BLaER1 treated with 17β-estradiol and CSF1 and Interleukin-3, amounts not matched to agents 10 nM and 100 nM (cell line): ENCODE data around the gene NOP14.
"Not testable (repeated sequence)": the region's sequence is repeated elsewhere in the genome, so short reads cannot be mapped to it uniquely, and the experiment has no call there.

Experiments
- H3K27ac ChIP-seq, 11 experiments: shearing (Covaris generic); formaldehyde crosslinking; 2 replicates each; pipeline ENCODE4 v1.8.1; 2022
- H3K27me3 ChIP-seq, 11 experiments: shearing (Covaris generic); formaldehyde crosslinking; 2 replicates each; pipeline ENCODE4 v1.8.1; 2022
- H3K36me3 ChIP-seq, 11 experiments: shearing (Covaris generic); formaldehyde crosslinking; 2 replicates each; pipeline ENCODE4 v1.8.1; 2022
- H3K4me1 ChIP-seq, 10 experiments: shearing (Covaris generic); formaldehyde crosslinking; 2 replicates each; pipeline ENCODE4 v1.8.1; 2022
- H3K4me2 ChIP-seq, 11 experiments: shearing (Covaris generic); formaldehyde crosslinking; 2 replicates each; pipeline ENCODE4 v1.8.1; 2022
- H3K4me3 ChIP-seq, 10 experiments: shearing (Covaris generic); formaldehyde crosslinking; 2 replicates each; pipeline ENCODE4 v1.8.1; 2022
- H3K9ac ChIP-seq, 11 experiments: shearing (Covaris generic); formaldehyde crosslinking; 2 replicates each; pipeline ENCODE4 v1.8.1; 2022
- H3K9me3 ChIP-seq, 11 experiments: shearing (Covaris generic); formaldehyde crosslinking; replicated peaks in 1 of 11; 2 replicates each; pipeline ENCODE4 v1.8.1; 2022
- H4K20me1 ChIP-seq, 11 experiments: shearing (Covaris generic); formaldehyde crosslinking; 2 replicates each; pipeline ENCODE4 v1.8.1; 2022
- Cebpa-rat ChIP-seq, 11 experiments: shearing (Covaris generic); IDR thresholded peaks; 2 replicates each; pipeline ENCODE4 v1.8.1; 2022

NOP14 gene

GRCh38 chr4:2963966-2964471 is 813 bp upstream of the NOP14 start:
- Histone ChIP-seq H3K27ac (peak overlapping the region; percentile 42 to 99 (median 93); a peak in 21 of 22 replicates), H3K9me3 (no peaks in the 10 kb centered on the region), H3K4me1 (peaks cover 23 to 28% (median 25%) of the 10 kb centered on the region in 10 experiments), H4K20me1 (peaks cover 20 to 38% (median 31%) of the 10 kb centered on the region in 11 experiments; a peak in 21 of 22 replicates), H3K27me3 (no peaks in the 10 kb centered on the region), H3K4me2 (peak overlapping the region; percentile 90 to 99 (median 96)), H3K4me3 (peak overlapping the region; percentile 70 to 93 (median 78)), H3K9ac (peak overlapping the region; percentile 86 to 99 (median 94)), H3K36me3 (peaks cover 0 to 18% (median 12%) of the 10 kb centered on the region in 11 experiments; a peak in 18 of 22 replicates)
- TF ChIP-seq Cebpa-rat (IDR thresholded peaks at IDR 0.05): no peak

- H3K4me1 ChIP-seq: peaks cover 23 to 28% (median 25%) of the 10 kb centered on the region in 10 experiments
- H3K4me2 ChIP-seq: peak overlapping the region; percentile 88 to 96 (median 94)
- peak overlapping the region; percentile 86 to 99 (median 94) for H3K9ac ChIP-seq
- peak overlapping the region; percentile 85 to 99 (median 93) for H3K27ac ChIP-seq
- no peak for TF ChIP-seq Cebpa-rat (IDR thresholded peaks at IDR 0.05)
- peaks cover 12 to 31% (median 26%) of the 10 kb centered on the region in 11 experiments for H3K36me3 ChIP-seq
- H3K27me3 ChIP-seq: no peaks in the 10 kb centered on the region
- H3K9me3 ChIP-seq: no peaks in the 10 kb centered on the region
- H3K4me3 ChIP-seq: peak overlapping the region; percentile 70 to 93 (median 78)
- peaks cover 32 to 52% (median 44%) of the 10 kb centered on the region in 11 experiments; a peak in 21 of 22 replicates for H4K20me1 ChIP-seq
Measured at GRCh38 chr4:2962614-2963174, 512 bp downstream of the NOP14 start.

GRCh38 chr4:2961811-2962441 is 1.3 kb downstream of the NOP14 start:
- Histone ChIP-seq H3K4me2 (peak overlapping the region; percentile 88 to 96 (median 94)), H3K27me3 (no peaks in the 10 kb centered on the region), H3K9me3 (no peaks in the 10 kb centered on the region), H3K4me1 (peaks cover 23 to 28% (median 25%) of the 10 kb centered on the region in 10 experiments), H3K36me3 (peaks cover 20 to 39% (median 33%) of the 10 kb centered on the region in 11 experiments), H3K9ac (peak overlapping the region; percentile 86 to 99 (median 94)), H3K27ac (peak overlapping the region in 9 of 11 experiments; percentile 85 to 99 (median 94); a peak in 17 of 22 replicates), H4K20me1 (peaks cover 38 to 59% (median 52%) of the 10 kb centered on the region in 11 experiments; a peak in 21 of 22 replicates), H3K4me3 (peak overlapping the region; percentile 70 to 93 (median 78))
- no peak for TF ChIP-seq Cebpa-rat (IDR thresholded peaks at IDR 0.05)

- Histone ChIP-seq H4K20me1 (peaks cover 38 to 64% (median 57%) of the 10 kb centered on the region in 11 experiments; a peak in 21 of 22 replicates), H3K9ac (peak overlapping the region; percentile 86 to 99 (median 94)), H3K4me3 (peak overlapping the region; percentile 70 to 93 (median 78)), H3K36me3 (peaks cover 25 to 44% (median 38%) of the 10 kb centered on the region in 11 experiments), H3K27me3 (no peaks in the 10 kb centered on the region), H3K27ac (peak overlapping the region in 5 of 11 experiments; percentile 91 to 99 (median 94); a peak in 4 of 22 replicates), H3K4me1 (peaks cover 23 to 28% (median 25%) of the 10 kb centered on the region in 10 experiments), H3K9me3 (no peaks in the 10 kb centered on the region), H3K4me2 (peak overlapping the region; percentile 88 to 96 (median 94))
- TF ChIP-seq Cebpa-rat (IDR thresholded peaks at IDR 0.05): no peak
Measured at GRCh38 chr4:2961421-2961810, 1.8 kb downstream of the NOP14 start.

- Histone ChIP-seq H3K4me1 (peaks cover 22 to 24% (median 23%) of the 10 kb centered on the region in 10 experiments), H3K36me3 (peaks cover 35 to 54% (median 48%) of the 10 kb centered on the region in 11 experiments), H4K20me1 (peaks cover 41 to 74% (median 66%) of the 10 kb centered on the region in 11 experiments; a peak in 21 of 22 replicates)
- not testable (repeated sequence) for H3K9me3 ChIP-seq, H3K4me3 ChIP-seq, H3K9ac ChIP-seq, H3K4me2 ChIP-seq, H3K27me3 ChIP-seq, H3K27ac ChIP-seq
Measured at GRCh38 chr4:2960450-2960849, 2.8 kb downstream of the NOP14 start.

- Histone ChIP-seq H3K4me3 (no peak overlapping the region), H3K9ac (no peak overlapping the region; a peak in 1 of 22 replicates), H3K9me3 (no peaks in the 10 kb centered on the region), H3K4me2 (no peak overlapping the region; a peak in 1 of 22 replicates), H3K4me1 (peaks cover 8 to 17% (median 12%) of the 10 kb centered on the region in 10 experiments), H3K27ac (no peak overlapping the region), H3K36me3 (peaks cover 53 to 74% (median 68%) of the 10 kb centered on the region in 11 experiments), H4K20me1 (peaks cover 59 to 88% (median 85%) of the 10 kb centered on the region in 11 experiments; a peak in 21 of 22 replicates), H3K27me3 (no peaks in the 10 kb centered on the region)
- no peak for TF ChIP-seq Cebpa-rat (IDR thresholded peaks at IDR 0.05)
Measured at GRCh38 chr4:2958446-2958845, 4.8 kb downstream of the NOP14 start.

GRCh38 chr4:2955186-2956044 is 7.8 kb downstream of the NOP14 start:
- Histone ChIP-seq H3K4me1 (peaks cover 0 to 13% (median 4%) of the 10 kb centered on the region in 10 experiments; a peak in 5 of 20 replicates), H4K20me1 (peaks cover 49 to 100% (median 99%) of the 10 kb centered on the region in 11 experiments; a peak in 21 of 22 replicates), H3K36me3 (peaks cover 83 to 100% (median 97%) of the 10 kb centered on the region in 11 experiments)
- H3K27me3 ChIP-seq, H3K9ac ChIP-seq, H3K4me3 ChIP-seq, H3K9me3 ChIP-seq, H3K4me2 ChIP-seq, H3K27ac ChIP-seq: not testable (repeated sequence)

GRCh38 chr4:2954358-2955185 is 8.6 kb downstream of the NOP14 start:
- Histone ChIP-seq H3K4me2 (no peak overlapping the region), H4K20me1 (peaks cover 44 to 100% (median 99%) of the 10 kb centered on the region in 11 experiments; a peak in 21 of 22 replicates), H3K27ac (peak overlapping the region in 2 of 11 experiments; percentile 7 to 21; a peak in 1 of 22 replicates), H3K9ac (no peak overlapping the region), H3K4me1 (peaks cover 0 to 13% (median 2%) of the 10 kb centered on the region in 10 experiments; a peak in 5 of 20 replicates), H3K4me3 (no peak overlapping the region), H3K27me3 (no peaks in the 10 kb centered on the region), H3K36me3 (peaks cover 92 to 100% (median 97%) of the 10 kb centered on the region in 11 experiments), H3K9me3 (no peaks in the 10 kb centered on the region)
- no peak for TF ChIP-seq Cebpa-rat (IDR thresholded peaks at IDR 0.05)
